ENCODE data around the gene PREX1.

PREX1 gene

GRCh38 chr20:48749437-48749836 is 78.4 kb downstream of the PREX1 start:
- peaks cover 67% of the 10 kb centered on the region for H3K4me1 Mint-ChIP-seq (ENCODE audit: low read depth)

GRCh38 chr20:48748556-48748955 is 79.2 kb downstream of the PREX1 start:
- no peak overlapping the region for H3K4me3 Mint-ChIP-seq
- DNase-seq: no peak
- no peaks in the 10 kb centered on the region for H3K27me3 Mint-ChIP-seq
- no peaks in the 10 kb centered on the region for H3K9me3 Mint-ChIP-seq
- H3K27ac Mint-ChIP-seq: peak overlapping the region; percentile 66
- H3K4me1 Mint-ChIP-seq (ENCODE audit: low read depth): peaks cover 62% of the 10 kb centered on the region
- peaks cover 52% of the 10 kb centered on the region for H3K36me3 Mint-ChIP-seq (ENCODE audit: low read depth)

More at GRCh38 chr20:48749437-48749836, 78.4 kb downstream of the PREX1 start:
- Mint-ChIP-seq H3K27ac (peak overlapping the region; percentile 62), H3K9me3 (no peaks in the 10 kb centered on the region), H3K27me3 (no peaks in the 10 kb centered on the region), H3K4me3 (no peak overlapping the region), H3K36me3 (ENCODE audit: low read depth) (peaks cover 45% of the 10 kb centered on the region)
- no peak for DNase-seq

GRCh38 chr20:48747840-48748414 is 79.9 kb downstream of the PREX1 start:
- H3K9me3 Mint-ChIP-seq: no peaks in the 10 kb centered on the region
- no peaks in the 10 kb centered on the region for H3K27me3 Mint-ChIP-seq
- peaks cover 56% of the 10 kb centered on the region for H3K4me1 Mint-ChIP-seq (ENCODE audit: low read depth)
- H3K27ac Mint-ChIP-seq: peak overlapping the region; percentile 66
- DNase-seq: no peak
- H3K4me3 Mint-ChIP-seq: no peak overlapping the region
- peaks cover 55% of the 10 kb centered on the region for H3K36me3 Mint-ChIP-seq (ENCODE audit: low read depth)

GRCh38 chr20:48745330-48745729 is 82.5 kb downstream of the PREX1 start:
- Mint-ChIP-seq H3K27ac (peak overlapping the region; percentile 38), H3K4me3 (no peak overlapping the region), H3K36me3 (ENCODE audit: low read depth) (peaks cover 58% of the 10 kb centered on the region), H3K27me3 (no peaks in the 10 kb centered on the region), H3K9me3 (no peaks in the 10 kb centered on the region), H3K4me1 (ENCODE audit: low read depth) (peaks cover 35% of the 10 kb centered on the region)
- DNase-seq: no peak

GRCh38 chr20:48744515-48744914 is 83.3 kb downstream of the PREX1 start:
- H3K36me3 Mint-ChIP-seq (ENCODE audit: low read depth): peaks cover 65% of the 10 kb centered on the region
- no peak for DNase-seq
- no peaks in the 10 kb centered on the region for H3K27me3 Mint-ChIP-seq
- peaks cover 36% of the 10 kb centered on the region for H3K4me1 Mint-ChIP-seq (ENCODE audit: low read depth)
- H3K9me3 Mint-ChIP-seq: no peaks in the 10 kb centered on the region
- H3K27ac Mint-ChIP-seq: no peak overlapping the region
- no peak overlapping the region for H3K4me3 Mint-ChIP-seq

GRCh38 chr20:48743807-48744206 is 84.0 kb downstream of the PREX1 start:
- no peak for DNase-seq
- Mint-ChIP-seq H3K4me3 (no peak overlapping the region), H3K4me1 (ENCODE audit: low read depth) (peaks cover 36% of the 10 kb centered on the region), H3K36me3 (ENCODE audit: low read depth) (peaks cover 65% of the 10 kb centered on the region), H3K27ac (no peak overlapping the region), H3K27me3 (no peaks in the 10 kb centered on the region), H3K9me3 (no peaks in the 10 kb centered on the region)

- Mint-ChIP-seq H3K36me3 (ENCODE audit: low read depth) (peaks cover 65% of the 10 kb centered on the region), H3K9me3 (no peaks in the 10 kb centered on the region), H3K27ac (peak overlapping the region; percentile 2), H3K27me3 (no peaks in the 10 kb centered on the region), H3K4me1 (ENCODE audit: low read depth) (peaks cover 36% of the 10 kb centered on the region), H3K4me3 (no peak overlapping the region)
- no peak for DNase-seq
Measured at GRCh38 chr20:48742912-48743680, 84.7 kb downstream of the PREX1 start.

GRCh38 chr20:48742233-48742632 is 85.6 kb downstream of the PREX1 start:
- Mint-ChIP-seq H3K4me3 (no peak overlapping the region), H3K4me1 (ENCODE audit: low read depth) (peaks cover 39% of the 10 kb centered on the region), H3K9me3 (no peaks in the 10 kb centered on the region), H3K27ac (peak overlapping the region; percentile 22), H3K36me3 (ENCODE audit: low read depth) (peaks cover 72% of the 10 kb centered on the region), H3K27me3 (no peaks in the 10 kb centered on the region)
- DNase-seq: no peak

- H3K4me3 Mint-ChIP-seq: no peak overlapping the region
- H3K36me3 Mint-ChIP-seq (ENCODE audit: low read depth): peaks cover 77% of the 10 kb centered on the region
- no peak for DNase-seq
- no peaks in the 10 kb centered on the region for H3K27me3 Mint-ChIP-seq
- H3K9me3 Mint-ChIP-seq: no peaks in the 10 kb centered on the region
- peaks cover 44% of the 10 kb centered on the region for H3K4me1 Mint-ChIP-seq (ENCODE audit: low read depth)
- no peak overlapping the region for H3K27ac Mint-ChIP-seq
Measured at GRCh38 chr20:48741669-48742068, 86.1 kb downstream of the PREX1 start.

GRCh38 chr20:48740712-48741111 is 87.1 kb downstream of the PREX1 start:
- Mint-ChIP-seq H3K27me3 (no peaks in the 10 kb centered on the region), H3K4me3 (no peak overlapping the region), H3K4me1 (ENCODE audit: low read depth) (peaks cover 51% of the 10 kb centered on the region), H3K36me3 (ENCODE audit: low read depth) (peaks cover 82% of the 10 kb centered on the region), H3K9me3 (no peaks in the 10 kb centered on the region), H3K27ac (no peak overlapping the region)
- no peak for DNase-seq

GRCh38 chr20:48740292-48740649 is 87.5 kb downstream of the PREX1 start:
- H3K4me3 Mint-ChIP-seq: no peak overlapping the region
- peaks cover 56% of the 10 kb centered on the region for H3K4me1 Mint-ChIP-seq (ENCODE audit: low read depth)
- H3K9me3 Mint-ChIP-seq: no peaks in the 10 kb centered on the region
- no peak for DNase-seq
- no peaks in the 10 kb centered on the region for H3K27me3 Mint-ChIP-seq
- peak overlapping the region; percentile 98 for H3K27ac Mint-ChIP-seq
- peaks cover 78% of the 10 kb centered on the region for H3K36me3 Mint-ChIP-seq (ENCODE audit: low read depth)

GRCh38 chr20:48739395-48740291 is 88.2 kb downstream of the PREX1 start:
- Mint-ChIP-seq H3K27me3 (no peaks in the 10 kb centered on the region), H3K27ac (peak overlapping the region; percentile 98), H3K4me3 (peak overlapping the region; percentile 66), H3K9me3 (no peaks in the 10 kb centered on the region), H3K36me3 (ENCODE audit: low read depth) (peaks cover 79% of the 10 kb centered on the region), H3K4me1 (ENCODE audit: low read depth) (peaks cover 60% of the 10 kb centered on the region)
- DNase-seq: peak; percentile 59

GRCh38 chr20:48738399-48739304 is 89.1 kb downstream of the PREX1 start:
- Mint-ChIP-seq H3K4me3 (peak overlapping the region; percentile 66), H3K9me3 (no peaks in the 10 kb centered on the region), H3K36me3 (ENCODE audit: low read depth) (peaks cover 76% of the 10 kb centered on the region), H3K27me3 (no peaks in the 10 kb centered on the region), H3K4me1 (ENCODE audit: low read depth) (peaks cover 60% of the 10 kb centered on the region), H3K27ac (peak overlapping the region; percentile 98)
- peak; percentile 77 for DNase-seq

GRCh38 chr20:48738094-48738398 is 89.8 kb downstream of the PREX1 start:
- peak overlapping the region; percentile 98 for H3K27ac Mint-ChIP-seq
- no peaks in the 10 kb centered on the region for H3K9me3 Mint-ChIP-seq
- no peaks in the 10 kb centered on the region for H3K27me3 Mint-ChIP-seq
- peak overlapping the region; percentile 66 for H3K4me3 Mint-ChIP-seq
- DNase-seq: no peak
- peaks cover 76% of the 10 kb centered on the region for H3K36me3 Mint-ChIP-seq (ENCODE audit: low read depth)
- H3K4me1 Mint-ChIP-seq (ENCODE audit: low read depth): peaks cover 66% of the 10 kb centered on the region
